Thyroid gland (tissue), 4 donors: ENCODE results near the gene CCBE1. TPM values are rescaled to one million over a fixed set of nuclear protein-coding genes. Genes with fewer than 3 reads are reported as not detected.

Experiments
- DNase-seq, 2 donors: peaks; one replicate each; pipeline ENCODE4 v3.0.0-alpha.2; 2019
- H3K27ac ChIP-seq, 3 donors: fragments of 200-600 bp; sonication (generic); 1 replicate in 2 of 3; 2 replicates in 1 of 3; pipeline ENCODE4 v1.5.1; 2016 to 2019; ENCODE audit warnings: mild to moderate bottlenecking in 1 of 3, moderate library complexity in 1 of 3
- H3K27me3 ChIP-seq: fragments of 200-600 bp; sonication (generic); one replicate; pipeline ENCODE4 v1.5.1; 2019
- H3K36me3 ChIP-seq, 2 donors: fragments of 200-600 bp; sonication (generic); one replicate each; pipeline ENCODE4 v1.5.1; 2016 to 2019
- H3K4me1 ChIP-seq, 2 donors: fragments of 200-600 bp; sonication (generic); one replicate each; pipeline ENCODE4 v1.5.1; 2017 to 2019
- H3K4me3 ChIP-seq, 3 donors: fragments of 200-600 bp; sonication (generic); replicated peaks in 1 of 3; 1 replicate in 2 of 3; 2 replicates in 1 of 3; pipeline ENCODE4 v1.5.1; 2016; ENCODE audit warnings: mild to moderate bottlenecking in 1 of 3
- H3K9me3 ChIP-seq: fragments of 200-600 bp; sonication (generic); one replicate; pipeline ENCODE4 v1.5.1; 2017
- POLR2A ChIP-seq, 2 donors: fragments of 450-650 bp; IDR thresholded peaks; one replicate each; pipeline ENCODE4 v1.6.1; 2017; ENCODE audit warnings: antibody characterized with exemption in 2 of 2, mild to moderate bottlenecking in 2 of 2, moderate library complexity in 1 of 2
- WGBS, 2 donors: methylation state at CpG; one replicate each; pipeline ENCODE4 v1.1.5; 2017; 5-methylcytosine and 5-hydroxymethylcytosine counted together
- intact Hi-C: fragments of 100-400 bp; cut with DNase I; formaldehyde crosslinking; loops from one replicate; pipeline ENCODE4 v1.15.1; 2023
- total RNA-seq, 4 donors: library from RNA; depleted of rRNA; stranded (reverse); fragments of >200 nt; gene quantifications; one replicate each; pipeline ENCODE4 v1.2.3, GENCODE V29; 2016
- TF ChIP-seq, protein P1 (sequence below), 6 experiments: fragments of 200-600 bp in 3 of 6; fragments of 450-650 bp in 3 of 6; sonication (generic) in 3 of 6; IDR thresholded peaks; one replicate each; pipeline ENCODE4 v1.5.1; 2016 to 2019; ENCODE audit warnings: antibody characterized with exemption in 6 of 6, mild to moderate bottlenecking in 2 of 6, inconsistent platforms in 1 of 6, moderate library complexity in 1 of 6

CCBE1 gene
- total RNA-seq, 4 donors from 2014 or later: 0.34 to 9.0 (median 1.1) TPM

DNA sequence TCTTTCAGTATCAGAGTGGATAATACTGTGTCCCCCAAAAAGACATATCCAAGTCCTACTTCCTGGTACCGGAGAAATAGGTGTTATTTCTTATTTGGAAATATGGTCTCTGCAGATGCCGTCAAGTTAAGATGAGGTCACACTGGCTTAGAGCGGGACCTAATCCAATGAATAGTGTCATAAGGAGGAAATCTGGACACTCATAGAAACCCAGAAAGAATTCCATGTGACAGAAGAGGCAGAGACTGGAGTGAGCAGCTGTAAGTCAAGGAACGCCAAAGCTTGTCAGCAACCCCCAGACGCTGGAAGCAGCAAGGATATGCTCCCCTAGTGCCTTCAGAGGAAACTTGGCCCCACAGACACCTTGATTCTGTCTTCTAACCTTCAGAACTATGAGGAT lies 69.8 kb downstream of the CCBE1 start:
- Histone ChIP-seq H3K4me1 (peaks cover 9 to 18% of the 10 kb centered on the region in 2 donors), H3K27ac (no peak overlapping the region)
- no peak for TF ChIP-seq POLR2A (IDR thresholded peaks at IDR 0.05)
- TF ChIP-seq, protein P1, sequence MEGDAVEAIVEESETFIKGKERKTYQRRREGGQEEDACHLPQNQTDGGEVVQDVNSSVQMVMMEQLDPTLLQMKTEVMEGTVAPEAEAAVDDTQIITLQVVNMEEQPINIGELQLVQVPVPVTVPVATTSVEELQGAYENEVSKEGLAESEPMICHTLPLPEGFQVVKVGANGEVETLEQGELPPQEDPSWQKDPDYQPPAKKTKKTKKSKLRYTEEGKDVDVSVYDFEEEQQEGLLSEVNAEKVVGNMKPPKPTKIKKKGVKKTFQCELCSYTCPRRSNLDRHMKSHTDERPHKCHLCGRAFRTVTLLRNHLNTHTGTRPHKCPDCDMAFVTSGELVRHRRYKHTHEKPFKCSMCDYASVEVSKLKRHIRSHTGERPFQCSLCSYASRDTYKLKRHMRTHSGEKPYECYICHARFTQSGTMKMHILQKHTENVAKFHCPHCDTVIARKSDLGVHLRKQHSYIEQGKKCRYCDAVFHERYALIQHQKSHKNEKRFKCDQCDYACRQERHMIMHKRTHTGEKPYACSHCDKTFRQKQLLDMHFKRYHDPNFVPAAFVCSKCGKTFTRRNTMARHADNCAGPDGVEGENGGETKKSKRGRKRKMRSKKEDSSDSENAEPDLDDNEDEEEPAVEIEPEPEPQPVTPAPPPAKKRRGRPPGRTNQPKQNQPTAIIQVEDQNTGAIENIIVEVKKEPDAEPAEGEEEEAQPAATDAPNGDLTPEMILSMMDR (IDR thresholded peaks at IDR 0.05): no peak

DNA sequence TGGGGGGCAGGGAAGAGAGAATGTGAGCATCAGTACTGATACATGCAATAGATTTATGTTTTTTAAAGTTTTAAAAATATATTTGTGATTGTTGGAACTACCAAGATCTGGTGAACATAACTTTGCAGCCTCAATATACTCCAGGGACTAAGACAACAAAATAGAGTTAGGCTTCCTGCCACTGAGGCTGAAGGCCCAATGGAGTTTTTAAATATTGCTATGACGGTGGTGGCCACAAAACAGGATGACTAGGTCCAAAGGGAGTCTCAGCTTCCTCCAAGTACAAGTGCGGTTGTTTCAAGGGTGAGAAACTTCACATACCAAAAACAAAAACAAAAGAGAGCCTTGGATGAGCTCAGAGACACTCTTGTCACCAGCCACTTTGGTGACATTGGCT lies 72.9 kb downstream of the CCBE1 start:
- Histone ChIP-seq H3K27ac (peak overlapping the region in 1 of 3 donors; percentile 24), H3K9me3 (no peaks in the 10 kb centered on the region), H3K4me1 (peaks cover 9 to 18% of the 10 kb centered on the region in 2 donors), H3K4me3 (no peak overlapping the region), H3K27me3 (no peaks in the 10 kb centered on the region), H3K36me3 (no peaks in the 10 kb centered on the region)
- WGBS, 2 donors: 57 to 81% methylated on average over 2 of the region's 2 CpGs
- TF ChIP-seq, protein P1 (IDR thresholded peaks at IDR 0.05): no peak
- TF ChIP-seq POLR2A (IDR thresholded peaks at IDR 0.05): no peak
- no peak for DNase-seq
- intact Hi-C loops: no loop called here

More for the DNA sequence above, 69.8 kb downstream of the CCBE1 start:
- WGBS, 2 donors: 95 to 96% methylated on average over 5 of the region's 5 CpGs
- no peak for DNase-seq
- H3K27me3 ChIP-seq: no peaks in the 10 kb centered on the region
- no peaks in the 10 kb centered on the region for H3K36me3 ChIP-seq
- H3K4me3 ChIP-seq: no peak overlapping the region
- no peaks in the 10 kb centered on the region for H3K9me3 ChIP-seq
- intact Hi-C loops: no loop called here

DNA sequence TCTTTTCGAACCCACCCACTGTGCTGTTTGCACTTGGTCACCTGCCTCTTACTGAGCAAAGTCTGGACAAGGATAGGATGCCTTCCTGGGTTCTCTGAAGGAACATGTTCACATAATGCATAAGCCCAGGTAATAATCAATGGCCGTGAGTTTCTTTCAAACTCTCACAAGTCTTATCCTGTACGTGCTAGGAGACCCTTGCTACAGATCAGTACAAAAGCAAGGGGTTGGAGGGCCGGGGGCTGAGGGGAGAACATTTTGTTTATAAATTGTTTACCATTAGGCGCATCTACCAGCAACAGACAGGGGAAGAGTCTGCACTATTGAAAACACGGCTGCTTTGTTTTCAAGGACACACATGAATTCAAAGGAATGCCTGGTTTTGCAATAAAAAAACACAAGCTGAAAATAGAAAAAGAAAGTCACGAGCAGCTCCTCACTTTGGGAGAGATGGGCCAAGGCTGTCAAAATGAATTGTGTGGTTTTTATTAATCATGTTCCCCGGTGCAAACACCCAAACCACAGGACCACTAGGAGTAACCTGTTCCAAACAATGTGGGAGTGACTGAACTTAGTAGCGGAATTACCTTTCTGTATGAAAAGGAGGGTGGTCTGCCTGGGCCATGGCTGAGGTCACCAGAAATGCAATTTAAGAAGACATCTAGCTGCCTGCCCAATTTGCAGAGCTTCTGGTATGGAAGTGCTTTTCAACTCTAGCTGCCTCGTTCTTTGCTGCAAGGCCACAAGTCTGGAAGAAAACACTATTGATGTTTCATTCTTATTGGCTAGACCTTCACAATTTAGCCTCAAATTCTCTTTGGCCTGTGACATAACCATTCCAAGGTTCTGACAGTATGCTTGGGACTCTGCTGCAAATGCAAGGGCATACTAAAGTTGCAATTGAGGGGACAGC lies 73.5 kb downstream of the CCBE1 start:
- H3K36me3 ChIP-seq: no peaks in the 10 kb centered on the region
- no peak for DNase-seq
- WGBS, 2 donors: 65 to 68% methylated on average over 10 of the region's 10 CpGs
- intact Hi-C loops: no loop called here
- no peaks in the 10 kb centered on the region for H3K27me3 ChIP-seq
- H3K27ac ChIP-seq: peak overlapping the region in 2 of 3 donors; percentile 21 to 24
- H3K4me3 ChIP-seq: no peak overlapping the region
- no peaks in the 10 kb centered on the region for H3K9me3 ChIP-seq
- H3K4me1 ChIP-seq: peaks cover 9 to 18% of the 10 kb centered on the region in 2 donors
- TF ChIP-seq POLR2A (IDR thresholded peaks at IDR 0.05): no peak
- TF ChIP-seq, protein P1 (IDR thresholded peaks at IDR 0.05): no peak

DNA sequence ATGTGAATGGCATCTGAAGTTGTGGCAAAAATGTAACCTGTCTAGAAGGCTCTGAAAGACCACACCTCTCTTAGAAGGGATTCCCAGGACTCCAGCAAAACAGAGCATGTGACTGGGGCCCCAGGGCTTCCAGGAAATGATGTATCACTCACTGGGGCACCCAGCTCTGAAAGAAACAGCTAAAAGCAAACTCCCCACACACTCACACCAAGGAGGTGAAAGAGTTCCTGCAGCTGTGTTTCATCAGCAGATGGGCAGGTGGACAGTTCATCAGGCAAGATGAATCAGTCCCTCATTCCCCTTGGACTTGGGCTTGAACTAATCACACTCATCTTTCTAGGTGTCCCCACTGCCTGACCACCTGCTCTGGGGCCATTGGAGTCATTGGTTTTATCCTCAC lies 76.2 kb downstream of the CCBE1 start:
- no peak overlapping the region for H3K4me3 ChIP-seq
- TF ChIP-seq POLR2A (IDR thresholded peaks at IDR 0.05): no peak
- TF ChIP-seq, protein P1 (IDR thresholded peaks at IDR 0.05): no peak
- H3K36me3 ChIP-seq: no peaks in the 10 kb centered on the region
- peaks cover 9 to 18% of the 10 kb centered on the region in 2 donors for H3K4me1 ChIP-seq
- DNase-seq: no peak
- intact Hi-C loops: no loop called here
- H3K27me3 ChIP-seq: no peaks in the 10 kb centered on the region
- no peaks in the 10 kb centered on the region for H3K9me3 ChIP-seq
- no peak overlapping the region for H3K27ac ChIP-seq

DNA sequence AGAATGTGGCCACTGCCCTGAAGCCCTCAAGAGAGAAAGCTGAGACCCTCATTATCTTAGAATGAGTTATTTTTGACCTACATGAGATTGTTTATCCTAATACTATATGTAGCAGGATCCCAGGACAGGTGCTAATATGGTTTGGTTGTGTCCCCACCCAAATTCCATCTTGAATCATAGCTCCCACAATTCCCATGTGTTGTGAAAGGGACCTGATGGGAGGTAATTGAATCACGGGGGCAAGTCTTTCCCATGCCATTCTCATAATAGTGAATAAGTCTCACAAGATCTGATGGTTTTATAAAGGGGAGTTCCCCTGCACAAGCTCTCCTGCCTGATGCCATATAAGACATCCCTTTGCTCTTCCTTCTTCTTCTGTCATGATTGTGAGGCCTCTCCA lies 76.8 kb downstream of the CCBE1 start:
- Histone ChIP-seq H3K4me1 (peaks cover 9 to 18% of the 10 kb centered on the region in 2 donors), H3K27ac (no peak overlapping the region), H3K27me3 (no peaks in the 10 kb centered on the region), H3K36me3 (no peaks in the 10 kb centered on the region), H3K9me3 (no peaks in the 10 kb centered on the region), H3K4me3 (no peak overlapping the region)
- no peak for TF ChIP-seq POLR2A (IDR thresholded peaks at IDR 0.05)
- TF ChIP-seq, protein P1 (IDR thresholded peaks at IDR 0.05): no peak
- WGBS, 2 donors: 75 to 90% methylated on average over 1 of the region's 1 CpG
- intact Hi-C loops: no loop called here
- no peak for DNase-seq
